ENCODE results near the gene HOXB13.

DNA sequence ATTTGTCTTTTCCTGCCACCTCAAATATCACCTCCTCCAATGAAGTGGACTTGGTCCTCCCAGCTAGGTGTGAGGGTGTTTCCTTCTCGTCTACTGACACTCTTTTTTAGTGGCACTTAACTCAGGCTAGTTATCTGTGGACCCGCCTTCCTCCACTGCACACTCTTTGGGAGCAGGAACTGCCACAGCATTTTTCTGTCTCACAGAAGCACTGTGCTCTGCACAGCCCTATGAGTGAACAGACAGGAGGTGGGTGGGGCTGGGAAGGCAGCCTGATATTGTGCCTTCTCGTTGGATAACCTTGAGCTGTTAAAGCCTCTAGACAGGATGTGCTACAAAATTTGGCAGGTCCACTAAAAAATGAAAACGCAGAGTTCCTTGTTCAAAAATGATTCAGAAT lies 31.9 kb upstream of the HOXB13 start:
- TF ChIP-seq EZH2 (IDR thresholded peaks at IDR 0.05; ENCODE audit: insufficient read depth, poor library complexity, severe bottlenecking), result no peak
- TF ChIP-seq EZH2phosphoT487 (IDR thresholded peaks at IDR 0.05; ENCODE audit: insufficient read depth, low read depth), result no peak
